Measurements from ENCODE around the gene HECTD3.

Gene HECTD3

DNA sequence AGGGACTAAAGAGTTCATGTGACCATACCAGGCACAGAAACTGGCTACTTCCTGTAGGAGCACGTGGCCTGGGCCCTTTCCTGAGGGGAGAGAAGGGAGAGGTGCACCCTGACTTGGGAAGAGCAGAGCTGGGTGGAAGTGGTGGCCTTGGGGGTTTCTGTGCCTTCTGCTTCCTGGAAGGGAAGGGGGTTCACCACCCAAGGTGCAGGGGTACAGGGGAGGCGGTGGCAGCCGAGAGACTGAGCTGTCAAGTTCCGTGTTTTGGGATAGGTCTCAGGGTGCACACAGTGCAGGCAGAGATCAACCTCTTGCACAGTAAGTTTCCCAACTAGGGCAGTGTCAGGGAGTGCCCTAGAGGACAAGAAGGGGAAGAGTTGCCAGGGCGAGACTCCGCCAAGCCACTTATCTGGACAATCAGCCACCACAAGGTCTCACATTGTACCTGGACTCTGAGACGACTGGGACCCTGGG is 10.1 kb downstream of the HECTD3 start:
- Histone ChIP-seq H3K23ac (ENCODE audit: low read length in 2 of 2) (no peak overlapping the region), H3K27me3 (ENCODE audit: control insufficient read depth in 1 of 2, insufficient read depth in 1 of 2, low read length in 2 of 2) (no peaks in the 10 kb centered on the region), H2AFZ (ENCODE audit: low read depth, low read length) (no peak overlapping the region), H2BK120ac (ENCODE audit: low read depth, low read length) (no peak overlapping the region), H3K4me1 (ENCODE audit: control insufficient read depth, insufficient read depth, low read depth, low read length) (no peaks in the 10 kb centered on the region), H3K14ac (ENCODE audit: low read length in 2 of 2) (peak overlapping the region in 1 of 2 experiments; percentile 72), H2BK5ac (ENCODE audit: low read depth, low read length, poor library complexity, severe bottlenecking) (no peak overlapping the region), H3K79me1 (replicated peaks; ENCODE audit: low read length, poor library complexity, severe bottlenecking) (no peaks in the 10 kb centered on the region), H3K4me3 (ENCODE audit: insufficient read depth in 1 of 2, low read depth in 1 of 2, low read length in 2 of 2) (no peak overlapping the region), H3K27ac (ENCODE audit: low read length, poor library complexity, severe bottlenecking) (no peak overlapping the region), H3K9me3 (ENCODE audit: control insufficient read depth, low read length) (no peaks in the 10 kb centered on the region), H2BK15ac (ENCODE audit: low read depth, poor library complexity, severe bottlenecking) (no peak overlapping the region), H3K9ac (ENCODE audit: low read length) (no peak overlapping the region), H2AK5ac (ENCODE audit: low read length, severe bottlenecking) (no peak overlapping the region), H3K4ac (ENCODE audit: low read depth in 1 of 2, low read length in 2 of 2) (no peak overlapping the region), H3K18ac (ENCODE audit: low read depth in 1 of 2, low read length in 2 of 2) (no peak overlapping the region), H4K8ac (ENCODE audit: low read length) (peak overlapping the region; percentile 0), H3K36me3 (ENCODE audit: control insufficient read depth in 1 of 2, insufficient read depth in 2 of 2, low read depth in 1 of 2, low read length in 2 of 2) (peaks cover 44 to 52% of the 10 kb centered on the region in 2 experiments), H4K91ac (ENCODE audit: low read length) (no peak overlapping the region), H2BK12ac (ENCODE audit: low read length in 2 of 2) (no peak overlapping the region), H3K4me2 (ENCODE audit: low read length, poor library complexity, severe bottlenecking) (no peak overlapping the region)
- 89% methylated on average over 6 of the region's 7 CpGs for WGBS
- DNase-seq: no peak

DNA sequence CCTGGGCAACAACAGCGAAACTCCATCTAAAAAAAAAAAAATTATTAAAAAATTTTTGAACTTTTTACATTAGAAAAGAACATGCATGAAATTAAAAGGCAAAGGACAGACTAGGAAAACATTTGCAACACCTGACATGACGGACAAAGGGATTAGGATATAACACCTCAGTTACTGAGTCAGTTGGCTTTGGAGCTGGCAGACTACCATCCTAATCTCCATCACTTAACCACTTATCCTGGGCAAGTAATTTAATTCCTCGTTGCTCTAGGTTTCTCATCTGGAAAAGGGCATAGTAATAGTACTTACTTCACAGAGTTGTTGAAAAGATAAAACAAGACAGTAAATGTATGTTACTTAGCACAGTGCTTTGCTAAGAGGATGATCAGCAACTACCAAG is 11.9 kb downstream of the HECTD3 start:
- WGBS: 100% methylated on average over 1 of the region's 3 CpGs
- H2AK5ac ChIP-seq (ENCODE audit: low read length, severe bottlenecking): no peak overlapping the region
- H3K18ac ChIP-seq (ENCODE audit: low read depth in 1 of 2, low read length in 2 of 2): no peak overlapping the region
- no peak overlapping the region for H2BK5ac ChIP-seq (ENCODE audit: low read depth, low read length, poor library complexity, severe bottlenecking)
- no peak overlapping the region for H3K4me2 ChIP-seq (ENCODE audit: low read length, poor library complexity, severe bottlenecking)
- H3K4ac ChIP-seq (ENCODE audit: low read depth in 1 of 2, low read length in 2 of 2): no peak overlapping the region
- H2AFZ ChIP-seq (ENCODE audit: low read depth, low read length): no peak overlapping the region
- H3K27ac ChIP-seq (ENCODE audit: low read length, poor library complexity, severe bottlenecking): no peak overlapping the region
- no peak overlapping the region for H3K23ac ChIP-seq (ENCODE audit: low read length in 2 of 2)
- peaks cover 26 to 33% of the 10 kb centered on the region in 2 experiments for H3K36me3 ChIP-seq (ENCODE audit: control insufficient read depth in 1 of 2, insufficient read depth in 2 of 2, low read depth in 1 of 2, low read length in 2 of 2)
- no peak overlapping the region for H2BK120ac ChIP-seq (ENCODE audit: low read depth, low read length)
- no peaks in the 10 kb centered on the region for H3K4me1 ChIP-seq (ENCODE audit: control insufficient read depth, insufficient read depth, low read depth, low read length)
- no peak overlapping the region for H3K14ac ChIP-seq (ENCODE audit: low read length in 2 of 2)
- no peak overlapping the region for H4K91ac ChIP-seq (ENCODE audit: low read length)
- H3K9ac ChIP-seq (ENCODE audit: low read length): no peak overlapping the region
- H2BK12ac ChIP-seq (ENCODE audit: low read length in 2 of 2): no peak overlapping the region
- no peak overlapping the region for H4K8ac ChIP-seq (ENCODE audit: low read length)
- no peak overlapping the region for H3K4me3 ChIP-seq (ENCODE audit: insufficient read depth in 1 of 2, low read depth in 1 of 2, low read length in 2 of 2)
- H3K9me3 ChIP-seq (ENCODE audit: control insufficient read depth, low read length): no peaks in the 10 kb centered on the region
- no peak for DNase-seq
- H2BK15ac ChIP-seq (ENCODE audit: low read depth, poor library complexity, severe bottlenecking): no peak overlapping the region
- no peaks in the 10 kb centered on the region for H3K27me3 ChIP-seq (ENCODE audit: control insufficient read depth in 1 of 2, insufficient read depth in 1 of 2, low read length in 2 of 2)
- no peaks in the 10 kb centered on the region for H3K79me1 ChIP-seq (replicated peaks; ENCODE audit: low read length, poor library complexity, severe bottlenecking)

DNA sequence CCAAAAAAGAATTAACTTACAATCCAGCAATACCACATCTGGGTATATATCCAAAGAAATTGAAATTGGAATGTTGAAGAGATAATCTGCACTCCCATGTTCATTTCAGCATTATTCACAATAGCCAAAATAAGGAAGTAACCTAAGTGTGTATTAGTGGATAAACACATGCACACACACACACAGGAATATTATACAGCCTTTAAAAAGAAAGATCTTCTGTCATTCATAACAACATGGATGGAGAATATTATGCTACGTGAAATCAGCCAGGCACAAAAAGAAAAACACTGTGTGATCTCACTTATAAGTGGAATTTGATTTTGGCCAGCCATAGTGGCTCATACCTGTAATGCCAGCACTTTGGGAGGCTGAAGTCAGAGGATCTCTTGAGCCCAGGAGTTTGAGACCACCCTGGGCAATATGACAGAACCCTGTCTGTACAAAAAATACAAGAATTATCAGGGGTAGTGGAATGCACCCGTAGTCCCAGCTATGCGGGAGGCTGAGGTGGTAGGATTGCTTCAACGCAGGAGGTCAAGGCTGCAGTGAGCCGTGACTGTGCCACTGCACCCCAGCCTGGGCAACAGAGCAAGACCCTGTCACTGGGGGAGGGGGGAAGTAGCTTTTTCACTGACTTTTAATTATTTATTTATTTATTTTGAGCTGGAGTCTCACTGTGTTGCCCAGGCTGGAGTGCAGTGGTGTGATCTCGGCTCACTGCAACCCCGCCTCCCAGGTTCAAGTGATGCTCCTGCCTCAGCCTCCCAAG is 15.5 kb downstream of the HECTD3 start:
- Histone ChIP-seq H3K27me3 (ENCODE audit: control insufficient read depth in 1 of 2, insufficient read depth in 1 of 2, low read length in 2 of 2) (no peaks in the 10 kb centered on the region), H2BK12ac (ENCODE audit: low read length in 2 of 2) (no peak overlapping the region)
- 93% methylated on average over 7 of the region's 7 CpGs for WGBS

DNA sequence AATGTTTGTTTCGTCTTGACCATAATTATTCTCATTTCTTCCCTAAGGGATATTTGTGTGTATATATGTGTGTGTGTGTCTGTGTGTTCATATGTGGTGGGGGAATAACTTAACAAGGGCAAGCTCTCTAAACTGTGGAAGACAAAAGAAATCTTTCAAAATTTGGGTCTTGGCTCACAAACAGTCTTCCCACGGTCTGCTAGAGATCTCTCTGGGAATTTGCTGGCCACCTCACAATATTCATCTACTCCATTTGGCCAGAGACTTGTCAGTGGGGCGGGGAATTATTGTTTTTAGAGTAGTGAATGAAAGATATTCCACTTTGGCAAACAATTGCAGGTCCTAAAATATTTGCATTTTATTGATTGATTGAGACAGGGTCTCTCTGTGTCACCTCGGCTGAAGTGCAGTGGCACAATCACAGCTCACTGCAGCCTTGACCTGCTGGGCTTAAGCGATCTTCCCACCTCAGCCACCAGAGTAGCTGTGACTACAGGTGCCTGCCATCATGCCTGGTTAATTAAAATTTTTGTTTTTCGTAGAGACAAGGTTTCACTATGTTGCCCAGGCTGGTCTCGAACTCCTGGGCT is 16.7 kb downstream of the HECTD3 start:
- WGBS: 85% methylated on average over 6 of the region's 7 CpGs
- Histone ChIP-seq H3K23ac (ENCODE audit: low read length in 2 of 2) (no peak overlapping the region), H2BK120ac (ENCODE audit: low read depth, low read length) (no peak overlapping the region), H3K14ac (ENCODE audit: low read length in 2 of 2) (no peak overlapping the region), H3K4me3 (ENCODE audit: insufficient read depth in 1 of 2, low read depth in 1 of 2, low read length in 2 of 2) (no peak overlapping the region), H3K27ac (ENCODE audit: low read length, poor library complexity, severe bottlenecking) (no peak overlapping the region), H3K36me3 (ENCODE audit: control insufficient read depth in 1 of 2, insufficient read depth in 2 of 2, low read depth in 1 of 2, low read length in 2 of 2) (no peaks in the 10 kb centered on the region), H3K4me2 (ENCODE audit: low read length, poor library complexity, severe bottlenecking) (no peak overlapping the region), H4K91ac (ENCODE audit: low read length) (no peak overlapping the region), H2BK5ac (ENCODE audit: low read depth, low read length, poor library complexity, severe bottlenecking) (no peak overlapping the region), H3K4me1 (ENCODE audit: control insufficient read depth, insufficient read depth, low read depth, low read length) (no peaks in the 10 kb centered on the region), H2AK5ac (ENCODE audit: low read length, severe bottlenecking) (no peak overlapping the region), H3K27me3 (ENCODE audit: control insufficient read depth in 1 of 2, insufficient read depth in 1 of 2, low read length in 2 of 2) (no peaks in the 10 kb centered on the region), H2BK15ac (ENCODE audit: low read depth, poor library complexity, severe bottlenecking) (no peak overlapping the region), H3K9me3 (ENCODE audit: control insufficient read depth, low read length) (no peaks in the 10 kb centered on the region), H4K8ac (ENCODE audit: low read length) (no peak overlapping the region), H3K79me1 (replicated peaks; ENCODE audit: low read length, poor library complexity, severe bottlenecking) (no peaks in the 10 kb centered on the region), H2BK12ac (ENCODE audit: low read length in 2 of 2) (no peak overlapping the region), H2AFZ (ENCODE audit: low read depth, low read length) (no peak overlapping the region), H3K9ac (ENCODE audit: low read length) (no peak overlapping the region), H3K18ac (ENCODE audit: low read depth in 1 of 2, low read length in 2 of 2) (no peak overlapping the region), H3K4ac (ENCODE audit: low read depth in 1 of 2, low read length in 2 of 2) (no peak overlapping the region)
- DNase-seq: no peak

More for the DNA sequence above, 15.5 kb downstream of the HECTD3 start:
- Histone ChIP-seq H2AK5ac (ENCODE audit: low read length, severe bottlenecking) (no peak overlapping the region), H3K36me3 (ENCODE audit: control insufficient read depth in 1 of 2, insufficient read depth in 2 of 2, low read depth in 1 of 2, low read length in 2 of 2) (no peaks in the 10 kb centered on the region), H3K79me1 (replicated peaks; ENCODE audit: low read length, poor library complexity, severe bottlenecking) (no peaks in the 10 kb centered on the region), H3K27ac (ENCODE audit: low read length, poor library complexity, severe bottlenecking) (no peak overlapping the region), H3K4me3 (ENCODE audit: insufficient read depth in 1 of 2, low read depth in 1 of 2, low read length in 2 of 2) (no peak overlapping the region), H2BK120ac (ENCODE audit: low read depth, low read length) (no peak overlapping the region), H2AFZ (ENCODE audit: low read depth, low read length) (no peak overlapping the region), H3K14ac (ENCODE audit: low read length in 2 of 2) (no peak overlapping the region), H3K23ac (ENCODE audit: low read length in 2 of 2) (no peak overlapping the region), H4K91ac (ENCODE audit: low read length) (no peak overlapping the region), H3K4ac (ENCODE audit: low read depth in 1 of 2, low read length in 2 of 2) (no peak overlapping the region), H3K4me1 (ENCODE audit: control insufficient read depth, insufficient read depth, low read depth, low read length) (no peaks in the 10 kb centered on the region), H3K9ac (ENCODE audit: low read length) (no peak overlapping the region), H2BK15ac (ENCODE audit: low read depth, poor library complexity, severe bottlenecking) (no peak overlapping the region), H4K8ac (ENCODE audit: low read length) (no peak overlapping the region), H2BK5ac (ENCODE audit: low read depth, low read length, poor library complexity, severe bottlenecking) (no peak overlapping the region), H3K4me2 (ENCODE audit: low read length, poor library complexity, severe bottlenecking) (no peak overlapping the region), H3K18ac (ENCODE audit: low read depth in 1 of 2, low read length in 2 of 2) (no peak overlapping the region), H3K9me3 (ENCODE audit: control insufficient read depth, low read length) (no peaks in the 10 kb centered on the region)
- no peak for DNase-seq

Data from mesenchymal stem cell (in vitro differentiated cells and primary cell).